OCI-LY1 (cell line): Measurements from ENCODE around the gene NKD1.

Experiments used
- H2AFZ ChIP-seq: fragments of 200-600 bp; sonication (generic), shearing (Covaris generic); 2 replicates; pipeline ENCODE4 v1.6.0; 2014; ENCODE audit warnings: antibody characterized with exemption, mild to moderate bottlenecking, low read length
- H3F3A ChIP-seq: fragments of 200-600 bp; sonication (generic), shearing (Covaris generic); 2 replicates; pipeline ENCODE4 v1.6.0; 2014; ENCODE audit warnings: mild to moderate bottlenecking, antibody characterized with exemption, low read length, moderate library complexity; ENCODE audit not compliant: insufficient read depth
- H3K27ac ChIP-seq: fragments of 200-600 bp; sonication (generic); 2 replicates; pipeline ENCODE4 v1.5.1; 2014; ENCODE audit warnings: low read length, mixed run types, mild to moderate bottlenecking, low read depth; ENCODE audit not compliant: poor library complexity, severe bottlenecking
- H3K27me3 ChIP-seq: fragments of 200-600 bp; sonication (generic); 2 replicates; pipeline ENCODE4 v1.6.0; 2014; ENCODE audit warnings: antibody characterized with exemption, mild to moderate bottlenecking, low read length, moderate library complexity; ENCODE audit not compliant: insufficient read depth
- H3K36me3 ChIP-seq: fragments of 200-600 bp; sonication (generic); 2 replicates; pipeline ENCODE4 v1.6.1; 2014; ENCODE audit warnings: mild to moderate bottlenecking, antibody characterized with exemption, low read length, moderate library complexity, mixed read lengths; ENCODE audit not compliant: insufficient read depth
- H3K4me1 ChIP-seq: fragments of 200-600 bp; sonication (generic); 2 replicates; pipeline ENCODE4 v1.5.1; 2014; ENCODE audit warnings: mild to moderate bottlenecking, low read length, moderate library complexity; ENCODE audit not compliant: insufficient read depth, severe bottlenecking
- H3K4me2 ChIP-seq: fragments of 200-600 bp; sonication (generic), shearing (Covaris generic); 2 replicates; pipeline ENCODE4 v1.6.1; 2014; ENCODE audit warnings: low read length
- H3K4me3 ChIP-seq: fragments of 200-600 bp; sonication (generic); 2 replicates; pipeline ENCODE4 v1.5.1; 2014; ENCODE audit warnings: low read length, low read depth, mild to moderate bottlenecking, mixed read lengths; ENCODE audit not compliant: poor library complexity, severe bottlenecking
- H3K79me2 ChIP-seq: fragments of 200-600 bp; shearing (Covaris generic); 2 replicates; pipeline ENCODE4 v1.6.1; 2016; ENCODE audit warnings: mixed run types, low read length, mixed read lengths; ENCODE audit not compliant: insufficient read depth
- H3K9ac ChIP-seq: fragments of 200-600 bp; sonication (generic), shearing (Covaris generic); 2 replicates; pipeline ENCODE4 v1.6.1; 2014; ENCODE audit warnings: mild to moderate bottlenecking, low read length, mixed read lengths
- H3K9me2 ChIP-seq: fragments of 200-600 bp; sonication (generic), shearing (Covaris generic); 2 replicates; pipeline ENCODE4 v1.6.1; 2014; ENCODE audit warnings: low read depth, mild to moderate bottlenecking, low read length, mixed read lengths
- H3K9me3 ChIP-seq: fragments of 200-600 bp; shearing (Covaris generic); 2 replicates; pipeline ENCODE4 v1.6.1; 2014; ENCODE audit warnings: low read length, mixed read lengths
- H4K20me1 ChIP-seq: fragments of 200-600 bp; sonication (generic), shearing (Covaris generic); 2 replicates; pipeline ENCODE4 v1.6.0; 2016; ENCODE audit warnings: mild to moderate bottlenecking, low read length; ENCODE audit not compliant: insufficient read depth
- CTCF ChIP-seq: fragments of 200-600 bp; sonication (generic), shearing (Covaris generic); IDR thresholded peaks from 2 replicates; pipeline ENCODE4 v1.5.1; 2017; ENCODE audit warnings: mild to moderate bottlenecking, antibody characterized with exemption, low read length, moderate library complexity, mixed read lengths
- EZH2 ChIP-seq: fragments of 200-600 bp; sonication (generic), shearing (Covaris generic); IDR thresholded peaks from 2 replicates; pipeline ENCODE4 v1.8.0; 2017; ENCODE audit warnings: borderline replicate concordance, mixed run types, mild to moderate bottlenecking, antibody characterized with exemption, low read length, moderate library complexity, mixed read lengths

Gene NKD1

GRCh38 chr16:50610331-50611262 is 62.4 kb downstream of the NKD1 start:
- Histone ChIP-seq H3K4me3 (no peak overlapping the region), H4K20me1 (no peaks in the 10 kb centered on the region), H3K9me2 (no peaks in the 10 kb centered on the region), H3F3A (no peaks in the 10 kb centered on the region), H3K4me1 (no peaks in the 10 kb centered on the region), H2AFZ (no peak overlapping the region), H3K9ac (no peak overlapping the region), H3K79me2 (no peaks in the 10 kb centered on the region), H3K27ac (no peak overlapping the region), H3K9me3 (no peaks in the 10 kb centered on the region), H3K36me3 (no peaks in the 10 kb centered on the region), H3K27me3 (no peaks in the 10 kb centered on the region), H3K4me2 (no peak overlapping the region)
- no peak for TF ChIP-seq CTCF

GRCh38 chr16:50611332-50611934 is 63.2 kb downstream of the NKD1 start:
- Histone ChIP-seq H3K27me3 (no peaks in the 10 kb centered on the region), H4K20me1 (no peaks in the 10 kb centered on the region), H3K4me3 (no peak overlapping the region), H3K9me2 (no peaks in the 10 kb centered on the region), H2AFZ (no peak overlapping the region), H3K9me3 (no peaks in the 10 kb centered on the region), H3K36me3 (no peaks in the 10 kb centered on the region), H3K9ac (no peak overlapping the region), H3K4me2 (no peak overlapping the region), H3K27ac (no peak overlapping the region), H3K79me2 (no peaks in the 10 kb centered on the region), H3F3A (no peaks in the 10 kb centered on the region), H3K4me1 (no peaks in the 10 kb centered on the region)
- TF ChIP-seq CTCF (no peak), EZH2 (no peak)

- Histone ChIP-seq H3K36me3 (no peaks in the 10 kb centered on the region), H3K4me3 (no peak overlapping the region), H2AFZ (no peak overlapping the region), H4K20me1 (no peaks in the 10 kb centered on the region), H3K27me3 (no peaks in the 10 kb centered on the region; the same call in 1 of the 2 replicates), H3K4me1 (no peaks in the 10 kb centered on the region), H3K4me2 (no peak overlapping the region), H3K9ac (no peak overlapping the region), H3K9me2 (no peaks in the 10 kb centered on the region), H3K79me2 (no peaks in the 10 kb centered on the region), H3F3A (no peaks in the 10 kb centered on the region), H3K9me3 (no peaks in the 10 kb centered on the region), H3K27ac (no peak overlapping the region)
- TF ChIP-seq EZH2 (no peak), CTCF (no peak)
Observed at GRCh38 chr16:50611995-50612848, 64.0 kb downstream of the NKD1 start.
